RKO (cell line): ENCODE data around the gene STOML2.

Experiments used
- DNase-seq: peaks from one replicate; pipeline ENCODE4 v3.0.0-alpha.2; 2016; ENCODE audit warnings: low spot score

The STOML2 gene

GRCh38 chr9:35107297-35108290 lies 4.7 kb upstream of the STOML2 start:
- no peak for DNase-seq

GRCh38 chr9:35106343-35106730 lies 3.4 kb upstream of the STOML2 start:
- no peak for DNase-seq

GRCh38 chr9:35105571-35106342 lies 2.8 kb upstream of the STOML2 start:
- DNase-seq, result no peak

- DNase-seq, result no peak
Measured at GRCh38 chr9:35105126-35105525, 2.2 kb upstream of the STOML2 start.

GRCh38 chr9:35104586-35104985 lies 1.7 kb upstream of the STOML2 start:
- DNase-seq, result no peak

- DNase-seq, result no peak
Measured at GRCh38 chr9:35103660-35104191, 795 bp upstream of the STOML2 start.

- DNase-seq, result peak; percentile 17
Measured at GRCh38 chr9:35102465-35102768, 514 bp downstream of the STOML2 start.

GRCh38 chr9:35097573-35097972 lies 5.4 kb downstream of the STOML2 start:
- no peak for DNase-seq

GRCh38 chr9:35096035-35096849 lies 6.7 kb downstream of the STOML2 start, which contains the start of gene PIGO:
Gene PIGO, minus strand, starts transcription at chr9:35096591. Its CDS starts 1,026 bp downstream, at chr9:35095565.
- DNase-seq, result peak; percentile 90

- DNase-seq, result no peak
Measured at GRCh38 chr9:35091536-35091935, 11.4 kb downstream of the STOML2 start.

GRCh38 chr9:35089434-35089833 lies 13.5 kb downstream of the STOML2 start:
- DNase-seq, result no peak

GRCh38 chr9:35085078-35085477 lies 17.9 kb downstream of the STOML2 start:
- DNase-seq, result no peak

- DNase-seq, result peak; percentile 93
Measured at GRCh38 chr9:35079426-35080341, 23.2 kb downstream of the STOML2 start, which contains the start of gene FANCG. Gene FANCG, minus strand, starts transcription at chr9:35079942. Its CDS starts 418 bp downstream, at chr9:35079524.

GRCh38 chr9:35079041-35079425 lies 23.9 kb downstream of the STOML2 start:
- DNase-seq, result no peak

GRCh38 chr9:35078066-35078465 lies 24.9 kb downstream of the STOML2 start:
- no peak for DNase-seq

- DNase-seq, result no peak
Measured at GRCh38 chr9:35076848-35077247, 26.1 kb downstream of the STOML2 start.

- no peak for DNase-seq
Measured at GRCh38 chr9:35075358-35075757, 27.6 kb downstream of the STOML2 start.

- no peak for DNase-seq
Measured at GRCh38 chr9:35074791-35075190, 28.1 kb downstream of the STOML2 start.

GRCh38 chr9:35074141-35074540 lies 28.8 kb downstream of the STOML2 start:
- DNase-seq, result no peak

- no peak for DNase-seq
Measured at GRCh38 chr9:35073279-35073612, 29.7 kb downstream of the STOML2 start.
